Activated naive CD8-positive, alpha-beta T cell (primary cell): ENCODE measurements around the gene RPRML.

Experiments
- H3K27ac Mint-ChIP-seq: one replicate; pipeline ENCODE4 v1.8.0; 2021; ENCODE audit warnings: mixed read lengths
- H3K27me3 Mint-ChIP-seq: one replicate; pipeline ENCODE4 v1.8.0; 2021; ENCODE audit warnings: mixed read lengths
- H3K36me3 Mint-ChIP-seq: one replicate; pipeline ENCODE4 v1.8.0; 2021; ENCODE audit warnings: mixed read lengths
- H3K4me1 Mint-ChIP-seq: one replicate; pipeline ENCODE4 v1.8.0; 2021; ENCODE audit warnings: low read depth, mixed read lengths
- H3K4me3 Mint-ChIP-seq: one replicate; pipeline ENCODE4 v1.8.0; 2021; ENCODE audit warnings: mild to moderate bottlenecking, mixed read lengths
- H3K9me3 Mint-ChIP-seq: one replicate; pipeline ENCODE4 v1.8.0; 2021; ENCODE audit warnings: low read depth, mixed read lengths

RPRML gene

GRCh38 chr17:46943218-46943500, 35.9 kb downstream of the RPRML start:
- Mint-ChIP-seq H3K4me1 (peaks cover 22% of the 10 kb centered on the region), H3K27me3 (no peaks in the 10 kb centered on the region), H3K27ac (peak overlapping the region; percentile 41), H3K36me3 (peaks cover 2% of the 10 kb centered on the region), H3K4me3 (no peak overlapping the region), H3K9me3 (no peaks in the 10 kb centered on the region)

- H3K4me3 Mint-ChIP-seq, result no peak overlapping the region
These were observed 36.4 kb downstream of the RPRML start for GRCh38 chr17:46942441-46943217.

DNA sequence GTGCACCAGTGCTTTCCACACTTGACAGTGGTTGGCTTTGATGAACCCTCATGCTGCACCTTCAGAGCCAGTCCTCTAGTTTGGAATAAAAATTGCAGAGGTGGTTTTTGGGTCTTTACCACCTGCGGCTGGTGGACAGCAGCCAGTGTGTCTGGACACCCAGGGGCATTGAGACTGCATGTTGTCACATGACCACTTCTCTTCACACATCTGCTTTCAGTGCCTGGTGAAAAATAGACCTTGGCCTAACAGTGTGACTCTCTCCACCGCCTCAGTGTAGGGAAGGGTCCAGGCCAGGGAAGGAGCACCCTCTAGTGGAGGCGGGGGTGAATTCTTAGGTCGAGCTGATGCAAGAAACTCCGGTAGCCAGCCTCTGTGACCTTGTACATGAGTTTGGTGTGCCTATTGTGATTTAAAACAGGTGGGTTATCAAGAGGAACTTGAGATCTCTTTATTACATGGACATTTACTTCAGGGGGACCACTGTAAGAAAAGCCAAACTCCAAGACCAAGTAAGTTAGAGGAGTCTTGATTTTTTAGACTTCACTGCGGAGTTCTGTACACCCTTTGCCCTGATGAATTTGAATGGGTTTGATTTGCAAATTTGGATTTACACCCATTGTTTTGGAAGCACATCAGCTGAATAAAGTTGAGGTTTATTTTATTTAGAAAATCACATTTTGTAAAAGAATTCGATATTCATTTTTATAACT, 38.2 kb downstream of the RPRML start:
- Mint-ChIP-seq H3K27me3 (no peaks in the 10 kb centered on the region), H3K4me3 (no peak overlapping the region), H3K36me3 (peaks cover 2% of the 10 kb centered on the region), H3K27ac (peak overlapping the region; percentile 72), H3K4me1 (peaks cover 22% of the 10 kb centered on the region), H3K9me3 (no peaks in the 10 kb centered on the region)

More at GRCh38 chr17:46942441-46943217, 36.4 kb downstream of the RPRML start:
- no peaks in the 10 kb centered on the region for H3K27me3 Mint-ChIP-seq
- H3K36me3 Mint-ChIP-seq, result peaks cover 2% of the 10 kb centered on the region
- peaks cover 22% of the 10 kb centered on the region for H3K4me1 Mint-ChIP-seq
- no peak overlapping the region for H3K27ac Mint-ChIP-seq
- H3K9me3 Mint-ChIP-seq, result no peaks in the 10 kb centered on the region

DNA sequence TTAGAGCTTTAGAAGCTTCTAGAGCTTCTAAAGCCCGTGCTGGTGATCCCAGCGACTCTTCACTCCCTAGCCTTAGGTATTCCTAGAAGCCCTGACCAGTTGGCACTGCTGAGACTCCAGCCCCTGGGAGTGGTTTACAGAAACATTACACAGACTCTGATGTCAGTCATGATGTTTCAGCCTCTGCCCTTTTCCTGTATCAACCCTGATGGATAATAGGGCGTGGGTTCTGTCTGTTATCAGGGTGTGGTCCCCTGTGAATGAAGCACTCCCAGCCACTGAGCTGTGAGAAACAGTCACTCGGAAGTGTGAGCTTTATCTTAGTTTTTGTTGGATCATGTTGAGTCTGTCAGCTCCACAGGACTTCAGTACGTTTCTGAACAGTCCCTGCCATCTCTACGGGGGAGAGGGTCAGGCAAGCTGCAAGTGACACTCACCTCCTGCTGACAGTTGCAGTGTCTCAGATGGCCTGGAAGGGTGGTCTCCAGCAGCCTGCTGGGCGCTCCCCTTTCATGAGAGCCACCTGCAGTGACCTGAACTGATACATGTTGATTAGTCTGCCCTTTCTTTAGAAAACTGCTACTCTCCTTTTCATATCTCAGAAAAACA, 43.3 kb downstream of the RPRML start:
- H3K4me1 Mint-ChIP-seq, result no peaks in the 10 kb centered on the region
- no peaks in the 10 kb centered on the region for H3K36me3 Mint-ChIP-seq
- no peak overlapping the region for H3K4me3 Mint-ChIP-seq
- H3K27me3 Mint-ChIP-seq, result no peaks in the 10 kb centered on the region
- no peak overlapping the region for H3K27ac Mint-ChIP-seq
- H3K9me3 Mint-ChIP-seq, result no peaks in the 10 kb centered on the region

DNA sequence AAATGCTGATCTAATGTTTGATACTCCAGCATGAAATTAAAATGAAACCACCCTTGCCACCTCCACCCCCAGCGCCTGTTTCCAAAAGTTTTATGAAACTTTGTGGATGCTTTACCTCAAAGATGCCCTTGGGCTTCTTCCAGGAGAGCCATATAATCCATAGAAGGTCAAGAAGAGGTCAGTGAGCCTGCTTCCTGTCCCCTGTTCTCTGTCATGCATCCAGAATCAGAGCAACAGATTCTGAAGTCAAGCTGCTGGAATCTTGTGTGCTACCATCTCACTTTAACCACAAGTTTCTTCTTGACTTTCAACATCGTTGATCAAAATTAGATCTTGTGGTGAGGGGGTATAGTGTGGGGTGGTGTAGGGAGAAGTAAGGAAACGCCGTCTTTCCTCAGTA, 47.5 kb downstream of the RPRML start:
- Mint-ChIP-seq H3K4me1 (peaks cover 23% of the 10 kb centered on the region), H3K36me3 (no peaks in the 10 kb centered on the region), H3K27me3 (no peaks in the 10 kb centered on the region), H3K9me3 (no peaks in the 10 kb centered on the region), H3K27ac (no peak overlapping the region), H3K4me3 (no peak overlapping the region)

- Mint-ChIP-seq H3K27me3 (no peaks in the 10 kb centered on the region), H3K4me3 (no peak overlapping the region), H3K27ac (no peak overlapping the region), H3K4me1 (peaks cover 39% of the 10 kb centered on the region), H3K36me3 (no peaks in the 10 kb centered on the region), H3K9me3 (no peaks in the 10 kb centered on the region)
These were observed 49.0 kb downstream of the RPRML start for GRCh38 chr17:46930051-46930450.

- H3K36me3 Mint-ChIP-seq, result no peaks in the 10 kb centered on the region
- H3K27ac Mint-ChIP-seq, result no peak overlapping the region
- no peaks in the 10 kb centered on the region for H3K9me3 Mint-ChIP-seq
- peaks cover 45% of the 10 kb centered on the region for H3K4me1 Mint-ChIP-seq
- H3K4me3 Mint-ChIP-seq, result no peak overlapping the region
- no peaks in the 10 kb centered on the region for H3K27me3 Mint-ChIP-seq
These were observed 49.6 kb downstream of the RPRML start for GRCh38 chr17:46929413-46929812.

GRCh38 chr17:46928467-46929261, 50.4 kb downstream of the RPRML start:
- Mint-ChIP-seq H3K27ac (no peak overlapping the region), H3K4me3 (peak overlapping the region; percentile 3), H3K9me3 (no peaks in the 10 kb centered on the region), H3K4me1 (peaks cover 51% of the 10 kb centered on the region), H3K27me3 (no peaks in the 10 kb centered on the region), H3K36me3 (no peaks in the 10 kb centered on the region)
